ENCODE data around the gene GPR160.
"Not testable (repeated sequence)": the region's sequence is repeated elsewhere in the genome, so short reads cannot be mapped to it uniquely, and the experiment has no call there.

GPR160 gene, protein sequence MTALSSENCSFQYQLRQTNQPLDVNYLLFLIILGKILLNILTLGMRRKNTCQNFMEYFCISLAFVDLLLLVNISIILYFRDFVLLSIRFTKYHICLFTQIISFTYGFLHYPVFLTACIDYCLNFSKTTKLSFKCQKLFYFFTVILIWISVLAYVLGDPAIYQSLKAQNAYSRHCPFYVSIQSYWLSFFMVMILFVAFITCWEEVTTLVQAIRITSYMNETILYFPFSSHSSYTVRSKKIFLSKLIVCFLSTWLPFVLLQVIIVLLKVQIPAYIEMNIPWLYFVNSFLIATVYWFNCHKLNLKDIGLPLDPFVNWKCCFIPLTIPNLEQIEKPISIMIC

DNA sequence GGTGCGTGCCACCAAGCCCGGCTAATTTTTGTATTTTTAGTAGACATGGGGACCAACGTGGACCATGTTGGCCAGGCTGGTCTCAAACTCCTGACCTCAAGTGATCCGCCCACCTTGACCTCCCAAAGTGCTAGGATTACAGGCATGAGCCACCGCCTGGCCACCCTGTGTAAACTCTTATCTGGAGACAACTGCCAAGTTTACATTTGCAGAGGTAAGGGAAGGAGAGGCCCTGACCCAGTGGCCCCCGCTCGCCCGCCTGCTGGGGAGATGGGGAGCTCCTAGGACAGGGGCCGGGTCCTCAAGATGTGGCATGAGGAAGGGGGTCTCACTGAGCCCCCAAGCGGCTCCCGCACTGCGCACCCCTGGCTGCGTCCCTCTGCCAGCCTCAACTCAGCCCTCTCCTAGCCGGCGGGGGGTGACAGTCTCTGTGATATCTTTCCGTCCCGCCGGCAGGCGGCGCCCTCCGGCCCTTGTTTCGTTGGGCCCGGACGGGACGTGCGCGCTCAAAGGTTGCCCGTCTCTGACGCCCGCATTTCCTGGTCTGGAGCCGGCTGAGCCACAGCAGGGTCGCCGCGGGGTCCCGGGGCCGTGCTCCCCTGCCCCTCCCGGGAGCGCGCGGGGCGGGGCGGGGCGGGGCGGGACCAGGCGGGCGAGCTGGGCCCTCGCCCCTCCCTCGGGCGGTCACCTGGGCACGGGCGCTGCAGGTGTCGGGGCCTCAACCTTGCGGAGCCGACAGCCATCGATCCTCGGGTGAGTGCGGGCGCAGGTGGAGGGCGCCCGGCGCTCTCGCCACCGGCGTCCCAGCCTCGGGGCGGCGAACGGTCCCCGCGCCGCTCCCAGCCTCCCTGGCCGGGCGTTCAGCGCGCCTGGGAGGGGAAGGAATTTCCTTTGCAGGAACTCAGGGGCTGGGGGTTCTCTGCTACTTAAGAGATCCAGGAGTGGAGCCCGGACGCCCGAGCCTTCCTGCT lies at the start of gene GPR160:
GPR160 (plus strand) TSS at position 533 of the 971 bp plus-strand sequence. CDS start 45,978 bp downstream, outside the sequence.
- peak; percentile 81 for DNase-seq

DNA sequence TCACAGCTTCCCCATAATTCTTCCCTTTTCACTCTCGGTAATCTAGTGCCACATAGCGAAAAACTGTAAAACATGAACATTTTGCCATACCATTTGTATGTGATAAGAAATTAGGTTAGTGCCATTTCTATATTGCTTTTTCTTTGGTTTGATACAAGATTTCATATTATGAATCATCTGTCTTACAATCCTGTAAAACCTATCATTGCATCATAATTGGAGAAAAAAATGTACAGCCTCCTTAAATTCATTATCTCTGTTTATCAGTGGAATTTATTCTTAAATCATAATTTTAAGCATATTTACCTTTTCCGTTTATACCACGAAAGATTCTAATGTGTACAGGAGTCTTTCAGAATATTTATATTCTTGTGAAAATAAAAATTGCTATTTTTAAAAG lies 47.4 kb upstream of the GPR160 start:
- DNase-seq, result no peak

DNA sequence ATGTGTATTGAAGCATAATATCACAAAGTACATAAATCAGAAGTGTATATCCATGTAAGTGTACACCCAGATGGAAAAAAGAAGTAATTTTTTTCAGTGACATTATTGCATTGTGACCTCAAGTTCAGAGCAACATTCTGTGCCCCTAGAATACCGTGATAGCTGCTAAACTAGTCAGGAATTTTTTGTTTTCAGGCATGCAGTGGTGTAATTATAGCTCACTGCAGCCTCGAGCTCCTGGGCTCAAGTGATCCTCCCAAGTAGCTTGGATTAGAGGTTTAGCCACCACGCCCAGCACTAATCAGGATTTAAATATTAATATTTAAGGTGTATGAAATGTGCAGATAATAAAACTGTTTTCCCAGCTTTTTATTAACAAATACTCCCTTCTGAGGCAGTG lies 45.6 kb upstream of the GPR160 start:
- no peak for DNase-seq

DNA sequence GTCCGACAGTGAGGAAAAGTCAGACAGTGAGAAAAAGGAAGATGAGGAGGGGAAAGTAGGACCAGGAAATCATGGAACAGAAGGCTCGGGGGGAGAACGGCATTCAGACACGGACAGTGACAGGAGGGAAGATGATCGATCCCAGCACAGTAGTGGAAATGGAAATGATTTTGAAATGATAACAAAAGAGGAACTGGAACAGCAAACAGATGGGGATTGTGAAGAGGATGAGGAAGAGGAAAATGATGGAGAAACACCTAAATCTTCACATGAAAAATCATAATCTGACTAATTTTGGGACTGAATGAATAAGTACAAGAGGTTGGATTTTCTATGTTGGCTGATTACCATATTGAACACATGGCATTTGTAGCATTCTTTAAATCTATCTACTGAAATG lies 45.0 kb upstream of the GPR160 start:
- no peak for DNase-seq

DNA sequence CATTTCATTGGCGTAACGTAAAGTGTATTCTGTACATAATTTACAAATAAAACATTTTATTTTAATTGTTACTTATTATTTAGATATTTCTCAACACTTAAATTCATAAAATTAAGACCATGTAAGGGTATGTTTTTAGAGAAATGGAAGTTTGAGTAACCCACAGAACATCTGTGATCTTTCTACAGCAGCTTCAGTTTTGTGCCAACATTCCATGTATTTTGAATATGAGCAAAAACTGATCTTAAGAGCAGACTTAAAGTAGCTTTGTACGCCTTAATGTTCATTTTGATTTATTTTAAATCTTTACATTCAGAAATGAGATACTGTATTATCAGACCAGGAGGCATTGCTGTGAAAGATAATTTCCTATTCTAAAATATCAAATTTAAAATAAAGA lies 44.0 kb upstream of the GPR160 start:
- no peak for DNase-seq

DNA sequence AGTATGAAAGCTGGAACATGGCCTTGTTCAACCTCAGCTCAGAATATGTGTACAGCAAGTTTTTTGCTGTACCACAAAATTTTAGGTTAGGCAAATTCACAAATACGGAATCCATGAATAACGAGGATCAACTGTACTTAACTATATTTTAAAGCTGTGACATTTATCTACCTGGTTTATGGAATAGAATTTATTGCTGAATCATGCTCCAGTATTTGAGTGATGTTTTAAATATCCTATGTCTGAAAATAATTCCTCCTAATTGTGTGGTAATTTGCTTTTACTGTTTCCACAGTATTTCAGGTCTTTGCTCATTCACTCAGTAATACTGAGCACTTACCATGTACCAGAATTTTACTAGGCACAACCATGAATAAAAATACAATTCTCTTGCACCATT lies 41.7 kb upstream of the GPR160 start:
- no peak for DNase-seq

DNA sequence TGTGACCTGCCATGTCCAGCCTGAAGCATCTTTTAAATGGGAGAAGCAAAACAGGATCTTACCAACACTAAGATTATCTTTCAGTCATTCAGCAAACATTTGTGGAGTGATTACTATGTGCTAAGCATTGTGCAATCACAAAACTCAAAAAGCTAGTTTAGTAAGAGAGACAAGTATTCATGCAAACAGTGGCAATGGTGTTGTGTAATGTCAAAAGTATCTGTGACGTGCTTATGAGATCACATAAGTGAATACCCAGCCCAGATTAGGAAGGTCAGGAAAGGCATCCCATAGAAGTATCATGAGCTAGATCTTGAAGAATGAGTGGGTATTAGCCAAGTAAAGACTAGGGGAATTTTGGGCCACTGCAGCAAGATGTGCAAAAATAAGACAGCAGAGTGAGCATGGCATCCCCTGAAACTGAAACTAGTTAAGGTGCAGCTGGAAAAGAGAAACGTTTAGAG lies 39.1 kb upstream of the GPR160 start:
- no peak for DNase-seq

DNA sequence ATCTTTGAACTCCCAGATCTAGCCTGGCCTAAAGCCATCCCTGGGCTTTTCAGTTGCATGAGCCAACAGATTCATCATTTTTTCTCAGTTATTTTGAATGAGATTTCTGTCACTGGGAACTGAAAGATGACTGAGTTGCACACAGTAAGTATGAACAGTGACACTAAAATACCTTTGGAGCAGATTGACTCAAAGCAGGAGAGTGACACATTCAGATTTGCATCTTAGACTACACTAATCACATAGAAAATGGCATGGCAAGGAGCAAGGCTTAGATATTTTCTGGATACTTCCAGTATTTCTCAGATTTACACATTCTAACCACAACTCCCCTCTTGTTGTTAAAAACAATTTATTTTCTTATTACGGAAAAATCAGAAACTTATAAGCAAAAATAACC lies 38.4 kb upstream of the GPR160 start:
- no peak for DNase-seq

DNA sequence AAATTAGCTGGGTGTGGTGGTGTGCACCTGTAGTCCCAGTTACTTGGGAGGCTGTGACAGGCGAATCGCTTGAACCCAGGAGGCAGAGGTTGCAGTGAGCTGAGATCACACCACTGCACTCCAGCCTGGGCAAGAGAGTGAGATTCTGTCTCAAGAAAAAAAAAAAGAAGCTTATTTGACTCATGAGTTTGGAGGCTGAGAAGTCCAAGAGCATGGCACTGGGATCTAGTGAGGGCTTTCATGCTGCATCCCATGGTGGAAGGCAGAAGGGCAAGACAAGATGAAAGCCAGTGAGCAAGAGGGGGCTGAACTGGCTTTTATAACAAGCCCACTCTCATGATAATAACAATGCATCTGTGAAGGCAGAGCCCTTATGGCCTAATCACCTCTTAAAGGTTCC lies 37.7 kb upstream of the GPR160 start:
- DNase-seq, result no peak

DNA sequence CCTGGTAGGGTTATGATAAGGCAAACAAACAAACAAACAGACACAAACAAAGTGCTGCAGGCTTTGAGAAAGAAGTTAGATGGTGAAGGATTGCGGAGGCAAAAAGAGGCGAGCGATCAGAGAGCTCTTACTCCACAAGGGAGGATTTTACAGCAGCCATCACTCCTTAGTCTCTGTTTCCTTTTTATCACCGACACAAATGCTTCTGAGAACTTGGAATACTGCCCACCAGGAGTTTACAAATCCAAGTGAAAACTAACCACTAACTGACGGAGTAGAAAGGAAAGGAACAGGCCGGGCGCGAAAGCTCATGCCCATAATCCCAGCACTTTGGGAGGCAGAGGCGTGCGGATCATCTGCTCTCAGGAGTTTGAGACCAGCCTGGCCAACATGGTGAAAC lies 35.6 kb upstream of the GPR160 start:
- DNase-seq, result no peak

DNA sequence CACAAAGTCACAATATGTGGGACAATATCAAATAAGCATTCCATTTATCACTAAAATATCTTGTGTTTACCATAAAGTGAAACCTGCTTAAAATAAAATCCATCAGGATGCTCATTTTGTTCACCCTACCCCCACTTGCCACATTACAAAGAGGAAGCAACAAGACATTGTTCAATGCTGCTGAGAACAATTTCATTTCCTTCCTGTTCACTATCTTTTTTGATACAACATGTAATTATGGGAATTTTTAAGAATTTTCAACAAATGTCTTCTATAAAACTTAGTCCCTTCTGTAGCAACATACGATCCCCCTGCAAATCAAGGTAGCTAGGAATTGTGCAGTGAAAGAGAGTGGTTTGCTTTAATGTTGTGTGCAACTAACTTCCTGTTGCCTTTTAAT lies 34.9 kb upstream of the GPR160 start:
- no peak for DNase-seq

DNA sequence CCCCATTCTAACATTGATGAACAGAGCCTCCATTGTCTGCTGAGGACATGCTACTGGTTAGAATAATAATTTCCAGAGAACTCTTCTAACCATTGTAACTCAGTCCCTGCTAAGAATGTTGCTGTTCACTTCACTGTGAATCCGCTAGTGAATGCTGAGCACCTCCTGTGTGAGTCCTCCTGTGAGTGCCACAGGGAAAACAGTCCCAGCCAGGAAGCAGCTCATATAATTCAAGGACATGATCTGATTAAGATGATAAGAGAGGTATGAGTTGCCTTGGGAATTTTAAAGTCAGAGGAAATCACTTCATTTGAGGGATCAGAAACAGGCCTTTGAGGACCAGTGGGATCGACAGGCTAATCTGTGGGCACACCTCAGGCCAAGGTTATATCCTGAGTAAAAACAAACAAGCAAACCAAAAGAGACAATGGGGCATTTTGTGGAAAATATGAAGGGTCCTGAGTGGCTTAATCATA lies 33.9 kb upstream of the GPR160 start:
- no peak for DNase-seq

DNA sequence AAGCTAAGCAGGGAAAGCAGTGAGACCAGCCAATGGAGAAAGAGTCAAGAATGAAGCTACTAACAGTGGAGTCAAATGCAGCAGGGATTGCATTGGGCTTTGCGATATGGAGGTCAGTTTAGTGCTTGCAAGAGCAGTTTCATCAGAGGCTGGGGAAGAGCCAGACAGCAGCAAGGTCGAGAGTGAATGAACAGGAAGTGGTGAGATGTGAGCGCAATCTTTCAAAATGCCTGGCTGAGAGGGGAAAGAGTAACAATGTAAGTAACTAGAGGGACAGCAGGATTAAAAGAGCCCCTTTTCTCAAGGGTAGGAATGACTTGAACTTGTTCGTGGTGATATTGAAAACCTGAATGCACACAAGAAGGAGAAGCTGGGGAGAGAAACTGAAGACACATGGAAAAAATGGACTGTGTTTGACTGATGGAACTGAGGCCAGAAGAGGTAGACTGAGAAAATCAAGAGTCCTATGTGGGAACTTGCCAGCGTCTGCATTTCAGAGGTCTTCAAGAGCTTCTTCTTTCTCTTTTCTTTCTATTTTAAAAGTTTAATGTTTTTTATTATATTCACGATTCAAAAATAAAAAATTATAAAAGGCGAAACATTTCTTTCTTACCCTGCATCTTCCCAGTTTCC lies 30.6 kb upstream of the GPR160 start:
- DNase-seq, result peak; percentile 3

DNA sequence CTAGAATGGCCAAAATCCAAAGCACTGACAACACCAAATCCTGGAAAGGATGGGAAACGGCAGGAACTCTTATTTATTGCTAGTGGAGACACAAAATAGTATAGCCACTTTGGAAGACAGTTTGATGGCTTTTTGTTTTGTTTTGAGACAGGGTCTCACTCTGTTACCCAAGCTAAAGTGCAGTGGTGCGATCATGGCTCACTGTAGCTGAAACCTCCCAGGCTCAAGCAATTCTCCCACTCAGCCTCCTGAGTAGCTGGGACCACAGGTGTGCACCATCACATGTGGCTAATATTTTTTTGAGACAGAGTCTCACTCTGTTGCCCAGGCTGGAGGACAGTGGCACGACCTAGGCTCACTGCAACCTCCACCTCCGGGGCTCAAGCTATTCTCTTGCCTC lies 27.3 kb upstream of the GPR160 start:
- no peak for DNase-seq

DNA sequence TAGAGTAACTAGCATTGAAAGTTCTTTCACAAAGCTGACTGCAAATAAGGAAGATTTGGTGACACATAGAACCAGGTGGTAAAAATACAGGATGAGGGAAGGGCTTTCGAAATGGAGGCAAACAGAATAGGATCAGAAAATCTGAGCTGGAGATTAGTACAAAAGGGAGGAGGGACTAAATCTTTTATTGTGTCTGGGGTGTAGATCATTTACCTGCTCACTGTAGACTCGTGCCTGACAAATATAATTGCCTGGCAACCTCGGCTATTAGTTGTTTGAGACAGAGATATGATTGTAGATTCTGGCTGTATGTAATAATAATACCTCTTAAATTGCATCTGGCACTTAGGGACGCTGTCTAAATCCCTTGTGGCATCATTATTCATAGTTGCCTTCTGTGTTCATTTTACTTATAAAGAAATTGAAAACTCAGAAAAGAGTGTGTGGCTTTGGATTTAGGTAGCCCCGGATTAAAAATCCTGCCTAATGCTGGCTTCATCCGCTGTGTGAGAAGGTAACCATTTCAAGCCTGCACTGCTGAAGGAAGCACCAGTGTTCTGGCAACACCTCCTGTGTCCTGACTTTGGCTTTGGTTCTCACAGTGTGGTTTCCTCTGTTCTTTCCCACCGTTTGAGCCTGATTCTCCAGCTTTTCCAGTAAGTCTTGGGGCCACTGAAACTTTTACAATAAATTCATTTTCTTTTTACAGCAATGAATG lies 25.0 kb upstream of the GPR160 start:
- DNase-seq, result no peak

DNA sequence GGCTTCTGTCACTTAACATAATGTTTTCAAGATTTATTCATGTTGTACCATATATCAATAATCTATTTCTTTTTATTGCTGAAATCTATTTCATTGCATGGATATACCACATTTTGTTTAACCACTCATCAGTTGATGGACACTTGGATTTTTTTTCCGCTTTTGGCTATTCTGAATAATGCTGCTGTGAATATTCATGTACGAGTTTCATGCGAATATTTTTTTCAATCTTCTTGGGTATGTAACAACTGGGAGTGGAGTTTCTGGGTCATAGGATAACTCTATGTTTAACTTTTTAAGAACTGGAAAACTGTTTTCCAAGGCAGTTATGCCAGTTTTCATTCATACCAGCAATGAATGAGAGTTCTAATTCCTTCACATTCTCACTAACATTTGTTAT lies 21.7 kb upstream of the GPR160 start:
- DNase-seq, result no peak

DNA sequence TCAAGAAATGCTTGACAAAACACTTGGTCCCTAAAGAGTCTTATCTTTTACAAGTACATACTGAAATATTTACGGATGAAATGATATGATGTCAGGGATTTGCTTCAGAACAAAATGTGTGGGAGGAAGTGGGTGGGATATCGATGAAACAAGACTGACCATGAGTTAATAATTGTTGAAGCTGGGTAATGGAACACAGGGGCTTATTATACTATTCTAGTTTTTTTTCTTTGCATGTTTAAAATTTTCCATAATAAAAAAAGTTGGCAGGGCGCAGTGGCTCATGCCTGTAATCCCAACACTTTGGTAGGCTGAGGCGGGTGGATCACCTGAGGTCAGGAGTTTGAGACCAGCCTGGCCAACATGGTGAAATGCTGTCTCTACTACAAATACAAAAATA lies 18.5 kb upstream of the GPR160 start:
- not testable (repeated sequence) for DNase-seq

DNA sequence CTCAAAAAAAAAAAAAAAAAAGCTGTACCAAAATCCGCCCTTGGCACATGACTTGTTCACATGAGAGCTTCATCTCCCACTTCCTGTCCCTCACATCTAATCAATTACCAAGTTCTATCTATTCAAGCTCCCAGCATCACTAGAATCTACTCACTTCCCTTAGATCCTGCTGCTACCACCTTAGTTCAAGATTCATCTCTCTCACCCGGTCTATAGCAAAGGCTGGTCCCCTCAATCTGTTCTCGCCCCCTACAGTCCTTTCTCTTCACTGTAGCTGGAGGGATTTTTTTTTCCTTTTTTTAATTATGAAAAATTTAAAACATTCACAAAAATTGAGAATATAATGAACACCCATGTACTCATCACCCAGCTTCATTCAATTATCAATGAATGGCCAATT lies 16.7 kb upstream of the GPR160 start:
- no peak for DNase-seq

DNA sequence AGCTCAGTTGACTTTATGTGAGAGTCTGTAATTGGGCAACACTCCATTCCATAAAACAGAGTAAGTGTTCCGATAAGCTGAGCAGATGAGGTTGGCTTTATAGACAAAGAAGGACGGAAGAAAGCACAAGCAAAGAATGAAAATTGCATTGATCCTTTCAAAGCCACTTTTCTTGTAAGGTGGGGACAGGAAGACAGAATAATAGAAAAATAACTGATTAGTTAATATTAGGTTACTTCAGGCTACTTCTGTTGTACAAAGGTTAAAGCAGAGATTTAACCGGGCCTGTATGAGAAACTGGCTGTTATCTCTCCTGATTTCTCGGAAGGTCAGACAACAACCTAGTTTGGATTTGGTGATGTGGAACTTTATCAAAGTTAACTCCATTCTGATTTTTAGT lies 15.5 kb upstream of the GPR160 start:
- no peak for DNase-seq

DNA sequence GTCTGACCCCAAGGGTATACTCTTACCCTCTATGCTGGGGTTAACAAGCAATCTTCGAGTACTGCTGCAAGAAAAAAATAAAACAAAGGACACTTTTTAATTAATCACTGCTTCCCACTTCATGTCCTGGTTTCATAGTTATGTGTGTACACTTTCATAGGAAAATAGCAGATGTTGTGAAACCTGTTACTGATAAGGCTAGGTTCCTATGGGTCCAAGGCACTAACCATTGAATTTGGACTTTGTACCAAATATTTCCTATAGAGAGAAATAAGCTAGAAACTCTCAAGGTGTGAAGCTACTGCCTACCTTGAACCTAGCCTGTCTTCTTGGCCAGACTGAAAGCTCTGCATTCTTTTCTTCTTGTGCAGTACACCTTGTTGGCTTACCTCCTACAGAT lies 14.6 kb upstream of the GPR160 start:
- DNase-seq, result no peak

DNA sequence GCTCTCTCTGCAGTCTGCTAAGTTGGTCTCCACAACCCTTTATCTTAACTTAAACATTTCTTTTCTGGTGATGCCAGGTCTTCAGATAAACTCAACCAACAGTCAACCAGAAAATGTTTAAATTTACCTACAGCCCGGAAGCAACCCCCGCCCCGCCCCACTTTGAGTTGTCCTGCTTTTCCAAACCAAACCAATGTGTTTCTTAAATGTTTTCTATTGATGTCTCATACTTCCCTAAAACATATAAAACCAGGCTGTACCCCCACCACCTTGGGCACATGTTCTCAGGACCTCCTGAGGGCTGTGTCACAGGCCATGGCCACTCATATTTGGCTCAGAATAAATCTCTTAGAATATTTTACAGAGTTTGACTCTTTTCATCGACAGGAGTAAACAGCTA lies 13.2 kb upstream of the GPR160 start:
- DNase-seq, result no peak

DNA sequence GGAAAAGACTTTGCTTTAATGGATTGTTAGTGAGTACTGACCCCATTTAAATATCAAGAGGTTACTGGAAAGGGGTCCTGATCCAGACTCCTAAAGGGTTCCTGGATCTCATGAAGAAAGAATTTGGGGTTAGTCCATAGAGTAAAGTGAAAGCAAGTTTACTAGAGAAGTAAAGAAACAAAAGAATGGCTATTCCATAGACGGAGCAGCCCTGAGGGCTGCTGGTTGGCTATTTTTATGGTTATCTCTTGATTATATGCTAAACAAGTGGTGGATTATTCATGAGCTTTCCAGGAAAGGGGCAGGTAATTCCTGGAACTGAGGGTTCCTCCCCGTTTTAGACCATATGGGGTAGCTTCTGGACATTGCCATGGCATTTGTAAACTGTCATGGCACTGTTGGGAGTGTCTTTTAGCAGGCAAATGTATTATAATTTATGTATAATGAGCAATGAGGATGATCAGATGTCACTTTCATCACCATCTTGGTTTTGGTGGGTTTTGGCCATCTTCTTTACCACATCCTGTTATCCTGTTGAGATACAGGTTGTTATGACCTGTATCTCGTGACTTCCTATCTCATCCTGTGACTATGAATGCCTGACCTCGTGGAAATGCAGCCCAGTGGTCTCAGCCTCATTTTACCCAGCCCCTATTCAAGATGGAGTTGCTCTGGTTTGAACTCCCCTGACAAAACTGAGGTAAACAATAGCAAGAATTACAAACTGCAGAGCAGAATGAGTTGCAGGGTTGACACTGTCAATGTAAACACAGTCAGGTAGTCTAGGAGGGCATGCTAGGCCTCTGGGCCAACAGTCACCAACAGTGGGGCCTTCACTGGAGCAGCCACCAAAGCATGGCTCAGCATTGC lies 10.3 kb upstream of the GPR160 start:
- DNase-seq, result no peak
